Measurements from ENCODE around the gene DDX5.

- TF ChIP-seq CTCF (conservative IDR thresholded peaks at IDR 0.05 in 1 of 2, IDR thresholded peaks at IDR 0.05 in 1 of 2; ENCODE audit: low read depth in 1 of 2, low read length in 2 of 2) (no peak), EZH2 (IDR thresholded peaks at IDR 0.05; ENCODE audit: low read length, missing control alignments) (no peak)
Observed at GRCh38 chr17:64519601-64520000, 13.5 kb upstream of the DDX5 start.
